Left renal pelvis (tissue), 4 donors: ENCODE measurements around the gene PHLDB1. TPM values are rescaled to one million over a fixed set of nuclear protein-coding genes. Genes with fewer than 3 reads are reported as not detected.

Source experiments
- DNase-seq, 4 donors: peaks; one replicate each; pipeline ENCODE4 v3.0.0-alpha.2; 2013; ENCODE audit warnings: low read depth in 4 of 4, low spot score in 3 of 4
- polyA plus RNA-seq, 4 donors: library from polyadenylated mRNA; unstranded; fragments of 120-200 nt; gene quantifications; one replicate each; pipeline ENCODE4 v1.2.1, GENCODE V29; 2013; ENCODE audit not compliant: insufficient read length in 4 of 4

Gene PHLDB1
- polyA plus RNA-seq, 4 donors = 66.2 to 156 (median 119) TPM

- no peak for DNase-seq
These were observed 13.8 kb downstream of the PHLDB1 start for GRCh38 chr11:118621071-118621783.

- DNase-seq = no peak
These were observed 14.5 kb downstream of the PHLDB1 start for GRCh38 chr11:118621784-118622375.

- DNase-seq = no peak
These were observed 15.2 kb downstream of the PHLDB1 start for GRCh38 chr11:118622376-118623268.

- DNase-seq = no peak
These were observed 15.8 kb downstream of the PHLDB1 start for GRCh38 chr11:118623269-118623655.

- no peak for DNase-seq
These were observed 17.7 kb downstream of the PHLDB1 start for GRCh38 chr11:118625036-118625690.

GRCh38 chr11:118625976-118626375 is 18.6 kb downstream of the PHLDB1 start:
- no peak for DNase-seq

- no peak for DNase-seq
These were observed 20.2 kb downstream of the PHLDB1 start for GRCh38 chr11:118627566-118627965.

- no peak for DNase-seq
These were observed 20.6 kb downstream of the PHLDB1 start for GRCh38 chr11:118628031-118628430.

- DNase-seq = no peak
These were observed 21.0 kb downstream of the PHLDB1 start for GRCh38 chr11:118628432-118628831.

- DNase-seq = no peak
These were observed 21.6 kb downstream of the PHLDB1 start for GRCh38 chr11:118628861-118629549.

- no peak for DNase-seq
These were observed 22.6 kb downstream of the PHLDB1 start for GRCh38 chr11:118629761-118630661.

- no peak for DNase-seq
These were observed 23.9 kb downstream of the PHLDB1 start for GRCh38 chr11:118631142-118631909.

GRCh38 chr11:118632577-118633318 is 25.3 kb downstream of the PHLDB1 start:
- DNase-seq = no peak

- no peak for DNase-seq
These were observed 25.9 kb downstream of the PHLDB1 start for GRCh38 chr11:118633319-118633690.

GRCh38 chr11:118633979-118634378 is 26.6 kb downstream of the PHLDB1 start:
- DNase-seq = no peak

- no peak for DNase-seq
These were observed 27.2 kb downstream of the PHLDB1 start for GRCh38 chr11:118634431-118635236.

GRCh38 chr11:118635237-118635591 is 27.8 kb downstream of the PHLDB1 start:
- DNase-seq = no peak
